ENCODE measurements around the gene MAPKAPK5.
"Not testable (repeated sequence)": the region's sequence is repeated elsewhere in the genome, so short reads cannot be mapped to it uniquely, and the experiment has no call there.

Gene MAPKAPK5

DNA sequence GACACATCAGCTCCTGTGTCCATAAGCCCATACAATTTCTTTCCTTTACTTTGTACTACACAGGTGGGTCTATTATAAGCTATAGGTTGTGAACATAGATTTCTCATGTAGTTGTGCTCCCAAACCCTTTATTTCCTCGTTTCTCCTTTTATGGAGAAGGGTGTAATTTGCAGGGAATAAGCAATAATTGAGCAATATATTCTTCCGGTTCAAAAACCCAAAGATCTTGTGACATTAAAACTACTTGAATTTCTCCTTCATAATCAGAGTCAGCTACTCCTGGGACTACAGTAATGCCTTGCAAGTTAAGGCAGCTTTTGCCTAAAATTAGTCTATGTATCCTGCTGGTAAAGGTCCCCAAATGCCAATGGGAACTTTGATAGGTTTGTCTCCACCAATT is 19.1 kb upstream of the MAPKAPK5 start:
- no peak overlapping the region for H3K4me3 ChIP-seq (replicated peaks; ENCODE audit: low read depth, low read length)
- DNase-seq (ENCODE audit: low read depth), result no peak
- TF ChIP-seq, protein P1, sequence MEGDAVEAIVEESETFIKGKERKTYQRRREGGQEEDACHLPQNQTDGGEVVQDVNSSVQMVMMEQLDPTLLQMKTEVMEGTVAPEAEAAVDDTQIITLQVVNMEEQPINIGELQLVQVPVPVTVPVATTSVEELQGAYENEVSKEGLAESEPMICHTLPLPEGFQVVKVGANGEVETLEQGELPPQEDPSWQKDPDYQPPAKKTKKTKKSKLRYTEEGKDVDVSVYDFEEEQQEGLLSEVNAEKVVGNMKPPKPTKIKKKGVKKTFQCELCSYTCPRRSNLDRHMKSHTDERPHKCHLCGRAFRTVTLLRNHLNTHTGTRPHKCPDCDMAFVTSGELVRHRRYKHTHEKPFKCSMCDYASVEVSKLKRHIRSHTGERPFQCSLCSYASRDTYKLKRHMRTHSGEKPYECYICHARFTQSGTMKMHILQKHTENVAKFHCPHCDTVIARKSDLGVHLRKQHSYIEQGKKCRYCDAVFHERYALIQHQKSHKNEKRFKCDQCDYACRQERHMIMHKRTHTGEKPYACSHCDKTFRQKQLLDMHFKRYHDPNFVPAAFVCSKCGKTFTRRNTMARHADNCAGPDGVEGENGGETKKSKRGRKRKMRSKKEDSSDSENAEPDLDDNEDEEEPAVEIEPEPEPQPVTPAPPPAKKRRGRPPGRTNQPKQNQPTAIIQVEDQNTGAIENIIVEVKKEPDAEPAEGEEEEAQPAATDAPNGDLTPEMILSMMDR (IDR thresholded peaks at IDR 0.05; ENCODE audit: low read length, missing control alignments), result no peak

DNA sequence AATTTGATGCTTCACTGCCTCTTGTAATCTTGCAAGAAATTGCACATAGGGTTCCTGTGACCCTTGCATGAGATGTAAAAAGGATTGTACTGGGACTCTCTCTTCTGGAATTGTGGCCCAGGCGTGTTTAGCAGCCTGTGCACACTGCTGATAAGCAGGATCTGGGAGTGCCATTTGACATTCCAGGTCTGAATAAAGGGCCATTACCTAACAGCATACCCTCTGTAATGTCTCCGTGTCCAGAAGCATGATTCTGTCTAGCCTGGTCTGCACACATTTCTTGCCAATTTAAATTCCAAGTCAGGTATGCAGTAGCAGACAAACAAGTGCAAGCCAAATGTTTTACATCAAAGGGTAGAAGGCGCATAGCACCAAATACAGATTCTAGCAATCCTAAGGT is 18.1 kb upstream of the MAPKAPK5 start:
- TF ChIP-seq, protein P1 (IDR thresholded peaks at IDR 0.05; ENCODE audit: low read length, missing control alignments), result no peak
- H3K4me3 ChIP-seq (replicated peaks; ENCODE audit: low read depth, low read length), result no peak overlapping the region

DNA sequence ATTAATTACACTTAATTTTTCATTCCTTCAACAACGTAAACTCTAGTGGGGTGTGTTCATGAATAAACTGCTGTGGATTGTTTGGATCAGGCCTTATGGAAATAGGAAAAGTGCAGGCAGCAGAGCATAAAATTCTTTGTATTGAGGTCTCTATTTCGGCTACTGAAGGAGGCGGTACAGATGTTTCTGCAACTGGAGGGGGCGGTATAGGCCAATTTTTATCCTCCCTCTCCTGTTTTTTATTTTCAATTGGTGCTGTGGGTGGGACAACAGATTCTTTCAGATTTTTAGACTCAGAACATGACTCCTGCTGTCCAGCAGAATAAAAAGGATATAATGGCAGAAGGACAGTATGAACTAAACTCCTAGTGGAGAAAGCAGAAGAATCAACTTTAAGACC is 17.7 kb upstream of the MAPKAPK5 start:
- peak; percentile 10 for DNase-seq (ENCODE audit: low read depth)
- TF ChIP-seq, protein P1 (IDR thresholded peaks at IDR 0.05; ENCODE audit: low read length, missing control alignments), result peak; percentile 16
- not testable (repeated sequence) for H3K4me3 ChIP-seq (replicated peaks; ENCODE audit: low read depth, low read length)

More for the DNA sequence above, 18.1 kb upstream of the MAPKAPK5 start:
- DNase-seq (ENCODE audit: low read depth), result no peak

DNA sequence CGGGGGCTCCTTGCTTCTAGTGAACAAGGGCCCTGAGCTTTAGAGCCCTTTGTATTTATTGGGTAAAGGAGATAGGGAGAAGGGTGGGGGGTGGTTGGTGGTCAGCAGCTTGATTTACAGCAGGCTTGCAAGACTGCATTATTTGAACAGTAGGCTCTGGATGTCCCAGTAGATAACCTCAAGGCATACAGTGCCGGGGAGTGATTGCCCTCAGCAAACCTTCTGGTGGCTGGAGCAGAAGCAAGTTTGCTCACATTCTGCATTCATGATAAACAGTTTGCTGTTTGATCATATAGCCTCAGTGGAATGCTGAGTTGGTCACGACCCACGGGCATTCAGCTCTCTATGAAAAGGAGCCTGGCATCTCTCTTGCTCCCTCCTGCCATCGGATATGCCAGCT is 16.5 kb upstream of the MAPKAPK5 start:
- TF ChIP-seq, protein P1 (IDR thresholded peaks at IDR 0.05; ENCODE audit: low read length, missing control alignments), result no peak
- DNase-seq (ENCODE audit: low read depth), result no peak
- H3K4me3 ChIP-seq (replicated peaks; ENCODE audit: low read depth, low read length), result no peak overlapping the region

DNA sequence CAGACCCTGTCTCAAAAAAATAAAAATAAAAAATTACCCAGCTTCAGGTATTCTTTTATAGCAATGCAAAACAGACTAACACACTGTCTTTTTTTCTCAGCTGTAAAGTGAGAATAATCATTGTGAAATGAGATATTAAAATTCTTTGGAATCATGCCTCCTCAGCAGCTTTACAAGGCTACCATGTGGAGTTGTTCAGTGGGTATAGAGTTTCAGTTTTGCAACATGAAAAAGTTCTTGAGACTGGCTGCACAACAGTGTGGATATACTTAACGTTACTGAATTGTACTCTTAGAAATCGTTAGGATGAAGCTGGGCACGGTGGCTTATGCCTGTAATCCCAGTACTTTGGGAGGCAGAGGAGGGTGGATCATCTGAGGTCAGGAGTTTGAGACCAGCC is 15.7 kb upstream of the MAPKAPK5 start:
- DNase-seq (ENCODE audit: low read depth), result no peak
- TF ChIP-seq, protein P1 (IDR thresholded peaks at IDR 0.05; ENCODE audit: low read length, missing control alignments), result no peak
- H3K4me3 ChIP-seq (replicated peaks; ENCODE audit: low read depth, low read length), result no peak overlapping the region

DNA sequence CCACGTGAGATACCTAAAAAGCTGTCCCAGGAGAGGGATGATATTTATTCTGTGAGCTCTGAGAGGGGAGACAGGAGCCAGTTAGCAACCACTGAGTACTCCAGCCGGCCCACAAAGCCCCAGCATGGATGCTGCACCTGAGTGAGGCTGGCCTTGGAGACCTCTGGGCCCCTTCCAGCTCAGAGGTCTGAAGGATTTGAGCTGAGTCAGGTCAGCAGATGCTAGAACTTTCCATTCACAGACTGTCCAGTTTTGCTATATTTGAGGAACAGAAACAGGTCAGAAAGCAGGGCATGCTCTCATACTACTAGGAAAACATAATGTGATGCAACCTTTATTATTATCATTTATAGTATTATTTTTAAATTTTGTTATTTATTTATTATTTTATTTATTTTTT is 15.0 kb upstream of the MAPKAPK5 start:
- no peak for DNase-seq (ENCODE audit: low read depth)
- TF ChIP-seq, protein P1 (IDR thresholded peaks at IDR 0.05; ENCODE audit: low read length, missing control alignments), result no peak

DNA sequence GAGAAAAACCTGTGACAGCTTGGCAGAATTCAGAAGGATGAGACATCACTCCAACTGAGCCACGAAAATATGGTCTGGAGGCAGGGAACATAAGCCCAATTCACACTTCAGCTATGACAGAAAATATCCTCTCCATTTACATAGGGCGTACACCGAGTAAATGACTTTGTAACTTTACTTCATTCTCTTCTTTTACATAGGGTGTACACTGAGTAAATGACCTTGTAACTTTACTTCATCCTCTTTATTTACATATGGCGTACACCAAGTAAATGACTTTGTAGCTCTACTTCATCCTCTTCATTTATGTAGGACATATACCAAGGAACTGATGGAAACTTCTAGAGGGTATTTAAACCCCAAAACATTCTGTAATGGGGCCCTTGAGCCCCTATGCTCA is 14.1 kb upstream of the MAPKAPK5 start:
- DNase-seq (ENCODE audit: low read depth), result no peak
- H3K4me3 ChIP-seq (replicated peaks; ENCODE audit: low read depth, low read length), result no peak overlapping the region
- TF ChIP-seq, protein P1 (IDR thresholded peaks at IDR 0.05; ENCODE audit: low read length, missing control alignments), result no peak

More for the DNA sequence above, 15.0 kb upstream of the MAPKAPK5 start:
- H3K4me3 ChIP-seq (replicated peaks; ENCODE audit: low read depth, low read length), result no peak overlapping the region
